HS-27A (cell line): ENCODE measurements around the gene CTNNA1.
"Not testable (repeated sequence)": the region's sequence is repeated elsewhere in the genome, so short reads cannot be mapped to it uniquely, and the experiment has no call there.

Experiments
- DNase-seq: peaks from one replicate; pipeline ENCODE4 v3.0.0-alpha.2; 2012; ENCODE audit warnings: low read depth, missing footprints

Gene CTNNA1

GRCh38 chr5:138898299-138898698 is 145.1 kb downstream of the CTNNA1 start:
- no peak for DNase-seq

GRCh38 chr5:138898742-138899141 is 145.5 kb downstream of the CTNNA1 start:
- no peak for DNase-seq

DNA sequence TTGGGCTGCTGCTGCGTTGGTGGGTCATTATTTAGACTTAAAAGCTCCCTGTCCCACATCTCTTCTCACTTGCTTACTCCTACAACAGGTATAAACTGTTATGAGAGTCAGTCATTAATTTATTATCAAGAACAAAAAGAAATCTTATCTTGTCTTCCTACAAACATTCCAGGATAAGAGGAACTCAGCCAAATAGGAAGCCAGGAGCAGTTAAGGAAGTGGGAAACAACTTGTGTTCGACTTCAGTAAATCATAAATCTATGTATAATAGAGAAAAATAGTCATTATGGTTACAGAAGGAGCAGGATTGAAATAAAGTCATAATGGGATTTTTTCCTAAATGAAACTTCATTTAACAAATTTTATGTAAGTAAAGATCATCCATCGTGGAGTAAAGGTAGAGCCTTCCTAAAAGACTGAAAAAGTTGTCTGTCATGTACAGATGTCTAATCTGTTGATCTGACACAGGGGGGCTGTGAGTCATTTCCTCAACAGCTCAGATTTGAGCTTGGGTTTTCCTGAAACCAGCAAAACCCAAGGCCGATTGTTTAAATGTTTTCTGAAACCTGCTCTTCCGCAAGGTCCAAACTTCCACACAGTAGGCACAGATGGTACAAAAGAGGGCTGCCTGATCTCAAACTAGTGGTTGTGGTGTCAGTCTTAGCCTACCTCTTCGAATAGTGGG is 147.2 kb downstream of the CTNNA1 start:
- DNase-seq: no peak

GRCh38 chr5:138901716-138902115 is 148.5 kb downstream of the CTNNA1 start:
- DNase-seq: no peak

- no peak for DNase-seq
These were observed 150.0 kb downstream of the CTNNA1 start for GRCh38 chr5:138903130-138903775.

DNA sequence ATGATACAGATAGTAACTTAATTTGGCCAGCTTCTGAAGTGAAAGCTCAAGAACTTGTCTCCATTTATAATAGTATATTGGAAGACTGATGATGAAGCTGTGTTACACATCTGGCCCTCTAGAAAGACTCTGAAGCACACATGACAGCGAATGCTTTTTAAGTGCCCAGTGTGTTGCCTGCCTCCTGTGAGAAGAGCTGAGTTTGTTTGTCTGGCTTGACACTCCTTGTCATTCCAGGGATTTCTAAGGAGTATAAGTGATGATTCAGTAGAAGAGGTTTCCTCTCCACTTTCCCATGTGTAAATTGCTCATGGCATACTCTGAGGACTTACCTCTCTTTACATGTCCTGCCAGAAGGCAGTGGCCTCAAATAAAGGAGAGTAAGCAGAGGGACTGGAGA is 152.3 kb downstream of the CTNNA1 start:
- DNase-seq: peak; percentile 12

DNA sequence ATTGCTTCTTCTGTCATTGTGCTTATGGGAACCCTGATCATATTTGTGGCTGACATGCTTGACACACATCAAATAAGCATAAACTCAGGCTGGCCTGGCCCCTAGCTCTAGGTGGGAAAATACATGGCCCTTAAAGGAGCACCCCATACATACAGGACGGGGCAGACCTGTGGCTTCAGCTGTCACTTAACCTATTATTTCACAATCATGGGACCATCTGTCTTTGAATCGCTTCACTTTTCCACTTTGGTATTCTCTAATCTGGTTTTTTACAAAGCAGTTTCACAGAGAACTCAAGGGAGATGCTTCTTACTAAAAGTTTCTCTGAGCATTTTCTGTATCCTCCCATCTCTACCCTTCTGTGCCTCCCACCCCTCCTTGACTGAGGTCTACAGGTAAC is 156.5 kb downstream of the CTNNA1 start:
- no peak for DNase-seq

DNA sequence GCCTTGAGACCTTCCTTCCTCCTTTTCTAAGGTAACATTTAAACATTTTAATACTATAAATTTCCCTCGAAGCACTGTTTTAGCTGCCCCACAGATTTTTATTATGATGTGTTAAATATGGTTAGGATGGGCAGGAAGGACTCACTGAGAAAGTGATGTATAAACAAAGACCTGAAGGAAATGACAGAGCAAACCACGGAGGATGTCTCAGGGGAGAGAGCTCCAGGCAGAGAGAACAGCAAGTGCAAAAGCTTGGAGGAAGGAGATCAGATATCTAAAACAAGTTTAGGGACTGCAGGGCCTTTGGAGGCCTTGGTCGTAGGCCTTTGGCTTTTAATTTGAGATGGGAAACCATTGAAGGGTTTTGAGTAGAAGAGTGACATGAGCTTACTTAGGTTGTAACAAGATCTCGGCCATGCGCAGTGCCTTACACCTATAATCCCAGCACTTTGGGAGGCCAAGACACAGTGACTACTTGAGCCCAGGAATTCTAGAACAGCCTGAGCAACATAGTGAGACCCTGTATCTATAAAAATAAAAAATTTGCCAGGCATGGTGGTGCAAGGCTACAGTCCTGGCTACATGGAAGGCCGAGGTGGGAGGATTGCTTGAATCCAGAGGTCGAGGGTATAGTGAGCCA is 157.4 kb downstream of the CTNNA1 start:
- DNase-seq: no peak

DNA sequence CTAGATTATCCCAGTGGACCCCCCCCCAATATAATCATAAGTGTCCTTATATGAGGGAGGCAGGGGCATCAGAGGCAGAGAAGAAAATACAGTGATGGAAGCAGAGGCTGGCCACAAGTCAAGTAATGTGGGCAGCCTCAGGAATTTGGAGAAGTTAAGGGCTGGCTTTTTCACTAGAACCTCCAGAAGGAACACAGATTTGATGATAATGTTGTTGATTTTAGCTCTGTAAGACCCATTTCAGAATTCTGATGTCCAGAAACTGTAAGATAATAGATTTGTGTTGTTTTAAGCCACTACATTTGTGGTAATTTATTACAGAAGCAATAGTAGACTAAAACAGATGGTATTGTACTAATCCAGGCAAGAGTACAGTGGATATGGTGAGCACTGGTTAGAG is 158.2 kb downstream of the CTNNA1 start:
- no peak for DNase-seq

GRCh38 chr5:138912093-138912492 is 158.9 kb downstream of the CTNNA1 start:
- DNase-seq: no peak

- no peak for DNase-seq
These were observed 160.5 kb downstream of the CTNNA1 start for GRCh38 chr5:138913773-138914172.

- DNase-seq: no peak
These were observed 161.1 kb downstream of the CTNNA1 start for GRCh38 chr5:138914338-138914737.

DNA sequence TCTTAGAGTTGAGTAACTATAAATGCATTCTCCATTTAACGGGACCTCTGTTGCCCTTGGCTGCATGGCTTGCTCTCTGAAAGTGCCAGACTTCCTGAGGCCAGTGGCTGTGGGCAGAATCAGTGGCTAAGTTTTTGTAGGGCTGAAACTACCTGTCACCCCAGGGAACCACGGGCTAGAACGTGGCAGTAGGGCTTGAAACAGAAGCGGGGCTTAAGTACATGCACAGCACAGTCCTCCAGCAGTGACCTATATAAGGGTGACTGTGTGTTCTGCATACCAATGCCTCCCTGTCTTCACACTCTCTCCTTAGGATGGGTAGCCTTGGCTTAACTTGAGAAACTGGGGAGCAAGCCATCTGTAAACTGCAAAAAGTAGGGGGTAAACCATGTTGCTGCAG is 165.5 kb downstream of the CTNNA1 start:
- DNase-seq: no peak

GRCh38 chr5:138920181-138920580 is 167.0 kb downstream of the CTNNA1 start:
- DNase-seq: no peak

GRCh38 chr5:138921362-138921761 is 168.1 kb downstream of the CTNNA1 start:
- not testable (repeated sequence) for DNase-seq

DNA sequence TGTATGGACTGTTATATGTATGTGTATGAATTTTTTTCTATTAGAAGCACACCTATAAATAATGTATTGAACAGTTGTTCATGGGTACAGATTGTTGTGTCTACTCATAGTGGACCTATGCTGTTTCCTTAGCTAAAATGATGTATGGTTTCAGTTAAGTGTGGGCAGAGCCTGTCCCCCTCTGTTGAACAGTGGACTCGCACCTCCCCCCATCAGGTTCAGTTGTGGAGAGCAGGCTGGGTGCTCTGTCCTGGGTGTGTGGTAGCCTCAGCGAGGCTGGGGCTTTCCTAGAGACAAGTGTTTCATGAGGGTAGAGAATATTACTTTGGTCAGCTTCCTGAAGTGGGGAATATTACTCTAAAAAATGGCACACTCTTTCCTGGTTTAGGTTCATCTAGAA is 169.3 kb downstream of the CTNNA1 start:
- DNase-seq: no peak

DNA sequence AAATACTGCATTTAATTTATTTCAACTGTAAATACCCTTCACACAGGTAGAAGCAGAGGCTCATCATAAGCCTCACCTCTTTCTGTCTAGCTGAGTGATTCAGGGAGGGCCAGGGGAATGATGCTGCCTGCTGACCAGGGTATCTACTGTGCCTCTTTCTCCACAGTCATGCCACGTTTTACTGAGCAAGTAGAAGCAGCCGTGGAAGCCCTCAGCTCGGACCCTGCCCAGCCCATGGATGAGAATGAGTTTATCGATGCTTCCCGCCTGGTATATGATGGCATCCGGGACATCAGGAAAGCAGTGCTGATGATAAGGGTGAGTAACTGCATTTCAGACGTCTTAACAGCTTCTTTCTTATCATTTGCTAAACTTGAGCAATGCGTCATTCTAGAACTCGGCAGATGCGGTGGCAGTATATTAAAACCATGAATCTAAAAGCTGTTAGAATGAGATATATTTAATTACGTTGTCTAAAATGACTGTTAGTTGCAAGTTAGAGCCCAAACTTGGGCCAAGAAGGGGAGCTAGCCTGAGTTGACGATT is 171.9 kb downstream of the CTNNA1 start:
- no peak for DNase-seq

DNA sequence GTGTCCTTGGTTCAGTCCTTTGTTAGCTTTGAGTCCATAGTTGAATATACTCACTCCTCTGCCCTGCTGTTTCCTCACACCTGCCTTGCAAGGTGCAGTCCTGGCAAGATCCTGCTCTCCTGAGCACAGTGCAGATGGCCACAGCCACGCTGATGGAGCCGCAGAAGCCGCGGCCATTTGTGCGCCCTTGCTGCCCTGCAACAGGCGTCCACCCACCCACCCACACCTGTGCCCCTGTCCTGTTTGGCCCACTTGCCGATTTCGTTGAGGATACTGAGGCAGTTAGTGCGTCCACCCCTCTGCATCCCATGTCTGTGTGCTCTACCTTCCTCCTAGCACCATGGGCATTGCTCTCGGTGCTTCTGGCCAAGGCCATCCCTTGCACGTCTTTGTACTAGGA is 173.0 kb downstream of the CTNNA1 start:
- DNase-seq: no peak

DNA sequence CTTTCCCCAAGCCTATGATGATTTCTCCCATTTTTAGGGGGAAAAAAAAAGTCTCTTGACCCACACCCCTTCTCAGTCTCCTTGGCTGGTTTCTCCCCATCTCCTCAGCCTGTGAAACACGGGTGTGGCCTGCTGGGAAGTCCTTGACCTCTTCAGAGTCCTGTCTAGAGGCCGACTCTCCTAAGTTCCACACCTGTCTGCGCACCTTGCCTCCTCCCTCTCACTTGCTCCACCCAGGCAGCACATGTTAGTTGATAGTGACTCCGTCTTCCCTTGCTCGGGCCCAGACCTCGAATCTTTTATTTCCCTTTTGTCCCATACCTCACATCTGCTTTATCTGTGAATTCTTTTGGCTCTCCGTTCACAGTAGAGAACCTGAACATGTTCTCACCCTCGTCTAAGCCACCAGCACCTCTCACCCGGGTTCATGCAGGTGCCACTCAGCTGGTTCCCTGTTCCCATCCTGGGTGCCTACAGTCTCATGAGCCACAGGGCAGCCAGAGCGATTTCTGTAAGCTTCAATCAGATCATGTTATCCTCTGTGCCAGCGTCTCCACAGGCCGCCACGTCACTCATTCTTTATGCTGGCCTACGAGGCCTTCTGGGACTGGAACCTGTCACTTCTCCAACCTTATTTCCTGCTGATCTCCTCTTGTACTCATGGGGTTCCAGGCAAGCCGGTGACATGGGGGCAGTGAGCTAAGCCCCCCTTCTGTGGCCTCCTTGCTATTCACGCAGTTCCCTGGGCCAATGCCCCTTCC is 173.6 kb downstream of the CTNNA1 start:
- no peak for DNase-seq

- DNase-seq: no peak
These were observed 174.3 kb downstream of the CTNNA1 start for GRCh38 chr5:138927544-138927943.

- DNase-seq: no peak
These were observed 174.8 kb downstream of the CTNNA1 start for GRCh38 chr5:138927979-138928378.

DNA sequence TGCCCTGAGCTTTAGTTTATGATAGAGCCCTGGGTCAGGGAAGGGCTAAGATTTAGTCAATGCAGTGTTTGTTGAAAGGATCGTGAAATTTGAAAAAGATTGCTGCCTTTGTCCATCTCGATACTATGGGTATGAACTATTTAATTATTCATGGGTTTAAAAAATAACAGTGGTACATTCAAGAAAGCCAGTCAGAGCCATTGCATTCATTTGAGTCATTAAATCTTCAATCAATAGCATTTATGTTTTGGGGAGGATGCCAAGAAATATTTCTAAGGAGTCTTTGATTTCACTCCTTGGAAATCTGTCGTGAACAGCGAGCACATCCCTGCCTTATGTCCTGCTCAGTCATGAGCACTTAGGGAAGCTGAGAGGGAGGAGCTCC is 176.3 kb downstream of the CTNNA1 start:
- no peak for DNase-seq
